Peyer's patch (tissue), 4 donors: ENCODE measurements around the gene CARD18.

ENCODE experiments used
- POLR2A ChIP-seq, 2 donors: fragments of 450-650 bp; IDR thresholded peaks; one replicate each; pipeline ENCODE4 v1.5.1; 2017; ENCODE audit warnings: antibody characterized with exemption in 2 of 2, mild to moderate bottlenecking in 2 of 2, moderate library complexity in 2 of 2
- TF ChIP-seq, protein P1 (sequence below), 6 experiments: fragments of 450-650 bp in 4 of 6; fragments of 200-600 bp in 2 of 6; sonication (generic) in 1 of 6; IDR thresholded peaks; one replicate each; pipeline ENCODE4 v1.5.1; 2017 to 2019; ENCODE audit warnings: antibody characterized with exemption in 6 of 6, mild to moderate bottlenecking in 3 of 6, moderate library complexity in 1 of 6

DNA sequence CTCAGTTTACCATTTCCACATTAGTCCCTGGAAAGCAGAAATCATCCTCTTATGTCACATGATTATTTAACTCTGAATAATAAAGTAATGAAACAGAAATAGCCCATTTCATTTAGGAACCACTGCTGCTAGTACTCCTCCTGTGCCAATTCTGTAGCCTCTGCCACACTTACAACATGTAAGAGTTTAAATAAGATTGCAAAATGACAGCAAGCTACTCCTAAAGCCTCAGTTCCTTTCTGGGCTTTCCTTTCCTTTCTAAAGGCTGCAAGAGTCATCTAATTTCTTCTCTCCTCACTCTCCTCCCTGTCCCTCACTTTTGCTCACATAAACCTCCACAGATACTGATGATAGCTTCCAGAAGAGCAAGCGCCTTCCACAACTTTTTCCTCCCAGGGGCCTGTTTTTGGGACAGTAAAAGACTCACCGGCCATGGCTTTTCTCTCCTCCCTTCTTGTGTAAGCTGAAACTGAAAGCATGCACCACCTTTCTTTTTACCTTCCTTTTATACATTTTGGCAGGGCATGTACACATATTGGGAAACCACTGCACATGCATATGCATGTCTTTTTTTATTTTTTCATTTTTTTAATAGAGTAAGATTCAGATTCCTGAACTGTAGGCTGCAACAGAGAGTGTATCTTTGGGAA is 38.5 kb downstream of the CARD18 start:
- TF ChIP-seq POLR2A (IDR thresholded peaks at IDR 0.05), result no peak
- TF ChIP-seq, protein P1, sequence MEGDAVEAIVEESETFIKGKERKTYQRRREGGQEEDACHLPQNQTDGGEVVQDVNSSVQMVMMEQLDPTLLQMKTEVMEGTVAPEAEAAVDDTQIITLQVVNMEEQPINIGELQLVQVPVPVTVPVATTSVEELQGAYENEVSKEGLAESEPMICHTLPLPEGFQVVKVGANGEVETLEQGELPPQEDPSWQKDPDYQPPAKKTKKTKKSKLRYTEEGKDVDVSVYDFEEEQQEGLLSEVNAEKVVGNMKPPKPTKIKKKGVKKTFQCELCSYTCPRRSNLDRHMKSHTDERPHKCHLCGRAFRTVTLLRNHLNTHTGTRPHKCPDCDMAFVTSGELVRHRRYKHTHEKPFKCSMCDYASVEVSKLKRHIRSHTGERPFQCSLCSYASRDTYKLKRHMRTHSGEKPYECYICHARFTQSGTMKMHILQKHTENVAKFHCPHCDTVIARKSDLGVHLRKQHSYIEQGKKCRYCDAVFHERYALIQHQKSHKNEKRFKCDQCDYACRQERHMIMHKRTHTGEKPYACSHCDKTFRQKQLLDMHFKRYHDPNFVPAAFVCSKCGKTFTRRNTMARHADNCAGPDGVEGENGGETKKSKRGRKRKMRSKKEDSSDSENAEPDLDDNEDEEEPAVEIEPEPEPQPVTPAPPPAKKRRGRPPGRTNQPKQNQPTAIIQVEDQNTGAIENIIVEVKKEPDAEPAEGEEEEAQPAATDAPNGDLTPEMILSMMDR (IDR thresholded peaks at IDR 0.05), result no peak
